B cell (primary cell): ENCODE data around the gene IFIT2.

Experiments used
- EZH2 ChIP-seq: IDR thresholded peaks from 2 replicates; pipeline ENCODE4 v1.6.1; 2012; ENCODE audit warnings: borderline replicate concordance, low read depth, mild to moderate bottlenecking, moderate library complexity, low read length; ENCODE audit not compliant: insufficient read depth, poor library complexity, severe bottlenecking
- TF ChIP-seq, protein P1 (sequence below): fragments of 200-600 bp; IDR thresholded peaks from one replicate; pipeline ENCODE4 v1.8.0; 2022; ENCODE audit warnings: antibody characterized with exemption, mild to moderate bottlenecking

DNA sequence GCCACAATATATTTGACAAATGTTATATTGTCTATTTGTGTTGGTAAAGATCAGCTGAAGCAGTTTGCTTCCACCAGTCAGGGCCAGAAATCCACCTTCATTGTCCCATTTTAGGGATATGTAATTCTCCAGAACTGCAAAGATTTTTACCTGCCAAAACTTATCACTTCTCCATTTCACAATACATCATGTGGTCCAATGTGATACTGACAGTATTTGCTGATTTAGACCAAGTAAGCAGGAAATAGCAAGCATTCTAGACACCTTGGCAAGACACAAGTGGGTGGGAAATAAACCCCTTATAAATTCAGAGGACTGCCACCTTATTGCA, 31.7 kb upstream of the IFIT2 start:
- TF ChIP-seq, protein P1, sequence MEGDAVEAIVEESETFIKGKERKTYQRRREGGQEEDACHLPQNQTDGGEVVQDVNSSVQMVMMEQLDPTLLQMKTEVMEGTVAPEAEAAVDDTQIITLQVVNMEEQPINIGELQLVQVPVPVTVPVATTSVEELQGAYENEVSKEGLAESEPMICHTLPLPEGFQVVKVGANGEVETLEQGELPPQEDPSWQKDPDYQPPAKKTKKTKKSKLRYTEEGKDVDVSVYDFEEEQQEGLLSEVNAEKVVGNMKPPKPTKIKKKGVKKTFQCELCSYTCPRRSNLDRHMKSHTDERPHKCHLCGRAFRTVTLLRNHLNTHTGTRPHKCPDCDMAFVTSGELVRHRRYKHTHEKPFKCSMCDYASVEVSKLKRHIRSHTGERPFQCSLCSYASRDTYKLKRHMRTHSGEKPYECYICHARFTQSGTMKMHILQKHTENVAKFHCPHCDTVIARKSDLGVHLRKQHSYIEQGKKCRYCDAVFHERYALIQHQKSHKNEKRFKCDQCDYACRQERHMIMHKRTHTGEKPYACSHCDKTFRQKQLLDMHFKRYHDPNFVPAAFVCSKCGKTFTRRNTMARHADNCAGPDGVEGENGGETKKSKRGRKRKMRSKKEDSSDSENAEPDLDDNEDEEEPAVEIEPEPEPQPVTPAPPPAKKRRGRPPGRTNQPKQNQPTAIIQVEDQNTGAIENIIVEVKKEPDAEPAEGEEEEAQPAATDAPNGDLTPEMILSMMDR = no peak
- no peak for TF ChIP-seq EZH2
